Loucy (cell line): Measurements from ENCODE around the gene ATPAF2.

ENCODE experiments used
- H2AFZ ChIP-seq: fragments of 200-600 bp; sonication (generic); 2 replicates; pipeline ENCODE4 v1.6.0; 2016; ENCODE audit warnings: antibody characterized with exemption, mild to moderate bottlenecking, low read length, moderate library complexity
- H3F3A ChIP-seq: fragments of 200-600 bp; 2 replicates; pipeline ENCODE4 v1.6.0; 2016; ENCODE audit warnings: antibody characterized with exemption, low read depth, mild to moderate bottlenecking
- H3K27me3 ChIP-seq: fragments of 200-600 bp; sonication (generic); 2 replicates; pipeline ENCODE4 v1.6.1; 2014; ENCODE audit warnings: low read length, mild to moderate bottlenecking; ENCODE audit not compliant: insufficient read depth, poor library complexity, severe bottlenecking
- H3K36me3 ChIP-seq: fragments of 200-600 bp; sonication (generic); 2 replicates; pipeline ENCODE4 v1.6.1; 2016; ENCODE audit warnings: low read length; ENCODE audit not compliant: insufficient read depth
- H3K4me1 ChIP-seq: fragments of 200-600 bp; sonication (generic); 2 replicates; pipeline ENCODE4 v1.5.1; 2014; ENCODE audit warnings: low read length, mild to moderate bottlenecking; ENCODE audit not compliant: insufficient read depth, poor library complexity, severe bottlenecking
- H3K4me2 ChIP-seq: fragments of 200-600 bp; sonication (generic); 2 replicates; pipeline ENCODE4 v1.6.0; 2014; ENCODE audit warnings: antibody characterized with exemption, low read length, low read depth, mild to moderate bottlenecking; ENCODE audit not compliant: poor library complexity, severe bottlenecking
- H3K4me3 ChIP-seq: fragments of 200-600 bp; sonication (generic); 2 replicates; pipeline ENCODE4 v1.5.1; 2014; ENCODE audit warnings: low read length, mild to moderate bottlenecking, mixed read lengths; ENCODE audit not compliant: poor library complexity, severe bottlenecking
- H3K79me2 ChIP-seq: fragments of 200-600 bp; sonication (generic); 2 replicates; pipeline ENCODE4 v1.6.1; 2014; ENCODE audit warnings: low read length; ENCODE audit not compliant: insufficient read depth
- H3K9ac ChIP-seq: fragments of 200-600 bp; sonication (generic); 2 replicates; pipeline ENCODE4 v1.6.0; 2014; ENCODE audit warnings: mild to moderate bottlenecking, low read depth, low read length, moderate library complexity; ENCODE audit not compliant: poor library complexity, severe bottlenecking
- H3K9me2 ChIP-seq: fragments of 200-600 bp; sonication (generic); replicated peaks from 2 replicates; pipeline ENCODE4 v1.6.1; 2016; ENCODE audit warnings: low read depth, low read length, mixed read lengths
- H3K9me3 ChIP-seq: fragments of 200-600 bp; sonication (generic); 2 replicates; pipeline ENCODE4 v1.6.1; 2014; ENCODE audit warnings: mild to moderate bottlenecking, antibody characterized with exemption, low read length, low read depth; ENCODE audit not compliant: insufficient read depth
- H4K20me1 ChIP-seq: fragments of 200-600 bp; sonication (generic); 2 replicates; pipeline ENCODE4 v1.6.0; 2014; ENCODE audit warnings: antibody characterized with exemption, low read length, mild to moderate bottlenecking; ENCODE audit not compliant: insufficient read depth, poor library complexity, severe bottlenecking
- CTCF ChIP-seq: fragments of 200-600 bp; sonication (generic); conservative IDR thresholded peaks from 2 replicates; pipeline ENCODE4 v1.5.1; 2014; ENCODE audit warnings: mild to moderate bottlenecking, antibody characterized with exemption, low read length
- EZH2phosphoT487 ChIP-seq: fragments of 200-600 bp; IDR thresholded peaks from 2 replicates; pipeline ENCODE4 v1.6.1; 2018; ENCODE audit warnings: antibody characterized with exemption, mild to moderate bottlenecking, moderate library complexity, borderline replicate concordance

ATPAF2 gene

GRCh38 chr17:17994271-17995069 lies 44.5 kb downstream of the ATPAF2 start:
- H2AFZ ChIP-seq = no peak overlapping the region
- H3K4me2 ChIP-seq = no peak overlapping the region
- no peaks in the 10 kb centered on the region for H3K27me3 ChIP-seq
- H3K9me3 ChIP-seq = no peaks in the 10 kb centered on the region
- H3K9me2 ChIP-seq = no peaks in the 10 kb centered on the region
- TF ChIP-seq CTCF (peak; percentile 51), EZH2phosphoT487 (no peak)
- no peaks in the 10 kb centered on the region for H3K36me3 ChIP-seq
- H3K4me3 ChIP-seq = no peak overlapping the region
- no peaks in the 10 kb centered on the region for H3K4me1 ChIP-seq
- H3K79me2 ChIP-seq = no peaks in the 10 kb centered on the region
- H3K9ac ChIP-seq = no peak overlapping the region
- no peaks in the 10 kb centered on the region for H3F3A ChIP-seq
- no peaks in the 10 kb centered on the region for H4K20me1 ChIP-seq

- Histone ChIP-seq H3K36me3 (no peaks in the 10 kb centered on the region), H3K9me2 (no peaks in the 10 kb centered on the region), H2AFZ (no peak overlapping the region), H4K20me1 (no peaks in the 10 kb centered on the region), H3K4me2 (no peak overlapping the region), H3K79me2 (no peaks in the 10 kb centered on the region), H3K9ac (no peak overlapping the region), H3K4me3 (no peak overlapping the region), H3K9me3 (no peaks in the 10 kb centered on the region), H3F3A (no peaks in the 10 kb centered on the region), H3K4me1 (no peaks in the 10 kb centered on the region), H3K27me3 (no peaks in the 10 kb centered on the region)
- TF ChIP-seq CTCF (no peak), EZH2phosphoT487 (no peak)
Measured at GRCh38 chr17:17993852-17994251, 45.1 kb downstream of the ATPAF2 start.

- no peaks in the 10 kb centered on the region for H4K20me1 ChIP-seq
- no peaks in the 10 kb centered on the region for H3K27me3 ChIP-seq
- no peaks in the 10 kb centered on the region for H3F3A ChIP-seq
- TF ChIP-seq CTCF = no peak
- no peak for TF ChIP-seq EZH2phosphoT487
- no peaks in the 10 kb centered on the region for H3K36me3 ChIP-seq
- H3K4me3 ChIP-seq = no peak overlapping the region
- no peaks in the 10 kb centered on the region for H3K9me2 ChIP-seq
- H3K79me2 ChIP-seq = no peaks in the 10 kb centered on the region
- H3K4me1 ChIP-seq = no peaks in the 10 kb centered on the region
- H3K4me2 ChIP-seq = no peak overlapping the region
- no peak overlapping the region for H3K9ac ChIP-seq
- H2AFZ ChIP-seq = no peak overlapping the region
- no peaks in the 10 kb centered on the region for H3K9me3 ChIP-seq
Measured at GRCh38 chr17:17993366-17993765, 45.6 kb downstream of the ATPAF2 start.
